Fibroblast of skin of right quadriceps (primary cell): ENCODE measurements around the gene LDHB.
"Not testable (repeated sequence)": the region's sequence is repeated elsewhere in the genome, so short reads cannot be mapped to it uniquely, and the experiment has no call there.

Experiments used
- DNase-seq: peaks from one replicate; pipeline ENCODE4 v3.0.0-alpha.2; 2013

LDHB gene

GRCh38 chr12:21657326-21658077 is at the start of gene LDHB:
Gene LDHB, minus strand, starts transcription at chr12:21657842. Its CDS starts 3,171 bp downstream, at chr12:21654671.
- DNase-seq = peak; percentile 97

DNA sequence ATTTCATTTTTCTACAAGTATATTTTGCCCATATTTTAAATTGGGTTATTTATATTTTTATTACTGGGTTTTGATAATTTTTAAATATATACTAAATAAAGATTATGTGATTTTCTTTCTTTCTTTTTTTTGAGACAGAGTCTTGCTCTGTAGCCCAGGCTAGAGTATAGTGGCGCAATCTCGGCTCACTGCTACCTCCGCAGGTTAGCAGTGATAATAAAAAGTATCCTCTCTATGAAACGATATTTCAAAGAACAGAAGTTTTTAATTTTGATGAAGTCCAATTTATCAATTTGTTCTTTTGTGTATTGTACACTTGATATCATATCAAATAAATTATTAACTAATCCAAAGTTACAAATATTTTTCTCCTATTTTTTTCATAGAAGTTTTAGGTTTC is 47.2 kb upstream of the LDHB start:
- no peak for DNase-seq

- DNase-seq = no peak
These were observed 42.2 kb upstream of the LDHB start for GRCh38 chr12:21699851-21700250.

DNA sequence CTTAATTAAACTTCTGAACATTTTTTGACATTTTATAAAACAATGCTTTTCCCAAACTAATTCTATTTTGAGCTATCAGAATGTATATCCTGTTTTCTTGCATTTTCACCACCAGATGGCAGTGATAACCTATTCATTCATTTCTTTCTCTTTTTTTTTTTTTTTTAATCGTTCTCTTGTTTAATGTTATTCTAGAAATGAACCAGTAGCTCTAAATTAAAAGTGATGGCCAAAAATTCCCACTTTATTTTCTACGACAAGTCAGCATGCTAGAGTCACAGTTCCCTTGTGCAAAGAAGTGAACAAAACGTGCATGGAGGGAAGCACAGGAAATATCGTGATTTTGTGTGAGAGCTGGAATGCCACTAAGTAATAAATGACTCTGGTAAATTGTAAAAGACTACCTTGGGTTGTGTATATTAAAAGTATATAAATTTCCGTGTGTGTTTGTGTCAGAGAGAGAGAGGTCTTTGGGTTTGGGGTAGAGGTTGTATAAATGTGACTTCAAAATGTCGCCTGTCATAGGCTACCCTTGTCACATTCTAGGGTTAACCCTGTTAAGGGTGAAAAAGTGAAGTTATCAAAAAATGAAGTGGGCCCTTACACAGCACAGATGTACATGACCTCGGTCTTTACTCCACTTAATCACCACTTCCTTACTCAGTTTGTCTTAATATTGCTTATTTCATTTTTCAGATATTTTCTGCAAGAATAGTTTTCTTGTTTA is 40.4 kb upstream of the LDHB start:
- DNase-seq = peak; percentile 42

- peak; percentile 34 for DNase-seq
These were observed 39.0 kb upstream of the LDHB start for GRCh38 chr12:21696625-21697024.

DNA sequence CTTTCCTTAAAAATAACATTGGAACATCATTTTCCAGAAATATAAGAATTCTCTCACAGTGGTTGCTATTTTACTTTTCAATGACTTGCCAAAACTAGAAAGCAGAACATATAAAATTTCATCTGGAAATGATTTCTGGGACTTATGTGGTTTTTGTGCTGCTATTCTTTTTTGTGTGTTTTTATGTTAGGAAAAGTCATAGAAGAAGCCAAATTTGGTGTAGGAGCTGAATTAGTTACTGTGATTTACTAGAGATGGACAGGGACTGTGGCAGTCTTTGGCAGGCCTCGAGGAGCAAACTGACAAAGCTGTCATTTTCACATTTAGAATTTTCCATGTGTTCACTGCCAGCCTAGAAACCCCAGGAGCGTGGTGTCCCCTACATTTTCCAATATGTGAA is 38.3 kb upstream of the LDHB start:
- DNase-seq = peak; percentile 65

DNA sequence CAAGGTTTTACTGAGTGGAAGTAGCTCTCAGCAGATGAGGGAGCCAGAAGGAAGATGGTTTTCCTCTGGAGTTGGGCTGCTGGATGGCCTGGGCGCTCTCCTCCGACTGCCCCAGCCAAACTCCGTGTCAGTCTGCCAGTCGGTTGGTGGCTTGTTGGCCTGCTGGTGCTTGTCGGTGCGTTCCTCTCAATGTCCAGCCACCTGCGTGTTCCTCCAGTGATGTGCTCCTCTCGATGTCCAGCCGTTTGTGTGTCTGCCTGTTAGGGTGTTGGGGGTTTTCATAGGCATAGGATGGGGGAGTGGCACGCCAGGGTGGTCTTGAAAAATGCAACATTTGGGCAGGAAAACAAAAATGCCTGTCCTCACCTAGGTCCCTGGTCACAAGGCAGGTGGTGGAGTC is 37.0 kb upstream of the LDHB start:
- DNase-seq = no peak

- DNase-seq = no peak
These were observed 33.9 kb upstream of the LDHB start for GRCh38 chr12:21691515-21691914.

DNA sequence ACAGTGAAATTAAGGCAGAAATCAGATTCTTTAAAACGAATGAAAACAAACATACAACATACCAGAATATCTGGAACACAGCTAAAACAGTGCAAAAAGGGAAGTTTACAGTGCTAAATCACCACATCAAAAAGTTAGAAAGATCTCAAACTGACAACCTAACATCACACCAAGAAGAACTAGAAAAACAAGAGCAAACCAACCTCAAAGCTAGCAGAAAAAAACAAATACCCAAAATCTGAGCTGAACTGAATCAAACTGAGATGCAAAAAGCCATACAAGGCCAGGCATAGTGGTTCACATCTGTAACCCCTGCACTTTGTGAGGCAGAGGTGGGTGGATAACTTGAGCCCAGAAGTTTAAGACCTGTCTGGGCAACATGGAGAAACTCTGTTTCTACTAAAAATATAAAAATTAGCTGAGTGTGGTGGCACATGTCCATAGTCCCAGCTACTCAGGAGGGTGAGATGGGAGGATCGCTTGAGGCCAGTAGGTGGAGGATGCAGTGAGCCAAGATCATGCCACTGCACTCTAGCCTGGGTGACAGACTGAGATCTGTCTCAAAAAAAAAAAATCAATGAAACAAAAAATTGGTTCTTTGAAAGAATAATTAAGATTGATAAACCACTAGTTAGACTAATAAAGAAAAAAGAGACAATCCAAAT is 33.2 kb upstream of the LDHB start:
- no peak for DNase-seq

- DNase-seq = no peak
These were observed 25.5 kb upstream of the LDHB start for GRCh38 chr12:21683115-21683514.

- DNase-seq = no peak
These were observed 21.3 kb upstream of the LDHB start for GRCh38 chr12:21678959-21679358.

- no peak for DNase-seq
These were observed 20.1 kb upstream of the LDHB start for GRCh38 chr12:21677622-21678277.

GRCh38 chr12:21677204-21677603 is 19.6 kb upstream of the LDHB start:
- DNase-seq = no peak

- DNase-seq = no peak
These were observed 19.1 kb upstream of the LDHB start for GRCh38 chr12:21676776-21677175.

DNA sequence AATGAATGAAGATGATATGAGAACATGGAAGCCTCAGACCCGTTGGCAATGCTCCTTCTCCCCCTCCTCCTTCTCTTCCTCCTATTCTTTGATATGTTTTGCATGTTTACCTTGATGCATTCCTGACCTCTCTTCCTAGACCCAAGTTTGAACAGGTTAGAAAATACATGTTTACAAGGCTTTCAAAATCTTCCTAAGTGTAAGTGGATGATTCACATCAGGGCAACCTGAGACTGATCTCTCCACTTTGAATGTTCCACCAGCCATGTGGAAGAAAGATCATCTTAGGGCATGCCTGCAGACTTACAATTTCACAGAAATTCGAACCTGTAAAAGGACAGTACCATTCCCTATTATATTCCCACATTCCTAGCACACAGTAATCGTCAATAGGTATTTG is 18.0 kb upstream of the LDHB start:
- DNase-seq = no peak

GRCh38 chr12:21675096-21675495 is 17.5 kb upstream of the LDHB start:
- no peak for DNase-seq

GRCh38 chr12:21673830-21674552 is 16.3 kb upstream of the LDHB start:
- not testable (repeated sequence) for DNase-seq

GRCh38 chr12:21672146-21672545 is 14.5 kb upstream of the LDHB start:
- DNase-seq = no peak

DNA sequence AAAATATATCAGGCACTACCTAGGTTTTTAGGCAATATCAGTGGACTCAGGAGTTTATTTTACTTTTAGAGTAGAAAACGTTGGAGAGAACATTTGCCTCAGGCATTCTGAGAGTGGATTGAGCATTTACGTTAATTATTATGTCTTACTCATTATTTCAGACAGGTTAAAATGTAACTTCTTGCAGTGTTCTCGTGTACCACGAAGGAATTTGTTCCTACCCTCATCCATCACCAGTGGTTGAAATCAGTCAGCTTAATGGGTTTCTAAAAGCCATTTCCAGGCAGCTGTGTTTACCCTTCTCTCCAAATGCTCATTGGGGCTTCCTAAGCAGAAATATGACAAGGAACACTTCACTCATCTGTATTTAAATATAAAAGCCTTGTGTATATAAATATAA is 9.1 kb upstream of the LDHB start:
- DNase-seq = no peak

DNA sequence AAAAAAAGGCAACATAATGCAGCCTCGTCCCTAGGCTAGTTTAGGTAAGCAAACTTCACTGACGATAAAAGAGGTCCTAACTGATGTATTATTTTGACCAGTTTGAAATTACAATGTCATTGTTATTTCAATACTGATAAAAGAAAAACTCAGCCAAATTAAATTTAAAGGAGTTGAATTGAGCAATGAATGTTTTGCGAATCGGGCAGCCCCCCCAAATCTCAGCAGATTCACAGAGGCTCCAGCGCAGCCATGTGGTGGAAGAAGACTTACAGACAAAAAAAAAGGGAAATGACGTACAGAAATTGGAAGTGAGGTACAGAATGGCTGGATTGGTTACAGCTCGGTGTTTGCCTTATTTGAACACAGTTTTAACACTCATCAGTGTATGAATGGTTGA is 8.2 kb upstream of the LDHB start:
- DNase-seq = no peak

DNA sequence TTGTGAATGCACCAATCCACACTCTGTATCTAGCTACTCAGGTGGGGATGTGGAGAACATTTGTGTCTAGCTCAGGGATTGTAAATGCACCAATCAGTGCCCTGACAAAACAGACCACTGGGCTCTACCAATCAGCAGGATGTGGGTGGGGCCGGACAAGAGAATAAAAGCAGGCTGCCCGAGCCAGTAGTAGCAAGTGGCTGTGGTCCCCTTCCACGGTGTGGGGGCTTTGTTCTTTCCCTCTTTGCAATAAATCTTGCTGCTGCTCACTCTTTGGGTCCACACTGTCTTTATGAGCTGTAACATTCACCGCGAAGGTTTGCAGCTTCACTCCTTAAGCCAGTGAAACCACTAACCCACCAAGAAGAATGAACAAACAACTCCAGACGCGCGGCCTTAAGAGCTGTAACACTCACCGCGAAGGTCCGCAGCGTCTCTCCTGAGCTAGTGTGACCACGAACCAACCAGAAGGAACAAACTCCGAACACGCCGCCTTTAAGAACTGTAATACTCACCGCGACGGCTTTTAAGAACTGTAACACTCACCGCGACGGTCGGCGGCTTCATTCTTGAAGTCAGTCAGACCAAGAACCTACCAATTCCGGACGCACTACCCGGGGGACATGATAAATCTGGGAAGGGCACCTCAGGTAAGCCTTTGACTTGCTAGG is 4.6 kb upstream of the LDHB start:
- no peak for DNase-seq
